GM19025 (cell line): ENCODE data around the gene RRBP1.

Experiments
- ATAC-seq: cut with Tn5 transposase; IDR thresholded peaks from one replicate; pipeline ENCODE4 v1.9.1; 2021; ENCODE audit warnings: mild to moderate bottlenecking, low read depth, moderate library complexity; ENCODE audit not compliant: unreplicated experiment

Gene RRBP1

GRCh38 chr20:17624070-17624469 lies 58.0 kb downstream of the RRBP1 start:
- no peak for ATAC-seq

- no peak for ATAC-seq
These were observed 59.1 kb downstream of the RRBP1 start for GRCh38 chr20:17622851-17623508.

- ATAC-seq = no peak
These were observed 59.8 kb downstream of the RRBP1 start for GRCh38 chr20:17622086-17622850.

GRCh38 chr20:17621229-17621968 lies 60.6 kb downstream of the RRBP1 start:
- ATAC-seq = no peak

GRCh38 chr20:17620371-17621228 lies 61.4 kb downstream of the RRBP1 start:
- ATAC-seq = no peak

GRCh38 chr20:17619351-17620093 lies 62.5 kb downstream of the RRBP1 start:
- ATAC-seq = no peak

GRCh38 chr20:17618673-17619013 lies 63.4 kb downstream of the RRBP1 start:
- no peak for ATAC-seq

- no peak for ATAC-seq
These were observed 64.0 kb downstream of the RRBP1 start for GRCh38 chr20:17617868-17618672.

- no peak for ATAC-seq
These were observed 64.7 kb downstream of the RRBP1 start for GRCh38 chr20:17617212-17617867.

- no peak for ATAC-seq
These were observed 65.4 kb downstream of the RRBP1 start for GRCh38 chr20:17616480-17617211.

- ATAC-seq = no peak
These were observed 66.2 kb downstream of the RRBP1 start for GRCh38 chr20:17615645-17616479.

- no peak for ATAC-seq
These were observed 67.0 kb downstream of the RRBP1 start for GRCh38 chr20:17614812-17615644.

GRCh38 chr20:17614176-17614811 lies 67.7 kb downstream of the RRBP1 start:
- no peak for ATAC-seq

GRCh38 chr20:17613328-17614175 lies 68.5 kb downstream of the RRBP1 start:
- ATAC-seq = no peak

GRCh38 chr20:17612992-17613327 lies 69.1 kb downstream of the RRBP1 start:
- ATAC-seq = no peak
